ENCODE data around the gene SLC22A23.

DNA sequence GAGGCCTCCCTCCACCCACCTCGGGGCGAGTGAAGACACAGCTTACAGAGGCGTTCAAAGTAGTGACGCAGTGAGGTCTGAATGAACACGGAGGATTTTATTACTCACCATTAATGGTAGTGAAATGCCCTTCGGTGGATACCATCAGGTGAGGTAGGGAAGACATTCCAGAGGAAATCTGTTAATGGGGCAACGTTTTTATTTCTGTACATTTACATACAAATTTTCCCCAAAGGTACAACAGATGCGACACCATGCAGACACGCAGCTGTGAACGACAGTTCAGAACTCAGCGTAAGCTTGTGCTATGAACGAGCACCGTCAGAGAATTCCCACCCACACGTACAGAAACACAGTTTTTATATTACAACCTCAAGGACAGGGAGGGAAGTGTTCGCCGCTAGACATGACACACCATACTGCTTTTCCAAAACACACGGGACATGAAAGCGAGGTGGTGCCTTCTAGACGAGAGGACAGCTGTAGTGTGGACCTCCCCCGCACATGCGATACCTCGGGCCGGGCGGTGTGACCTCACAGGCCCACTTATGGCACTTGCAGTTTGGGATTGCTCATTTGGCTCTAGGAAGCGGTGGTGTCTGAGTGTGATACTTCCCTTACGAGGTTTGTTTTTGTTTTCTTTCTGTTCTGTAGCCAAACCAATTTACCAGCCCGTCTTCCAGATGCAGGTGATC lies 187.4 kb downstream of the SLC22A23 start:
- TF ChIP-seq ARNT (IDR thresholded peaks at IDR 0.05) (no peak), BHLHE40 (IDR thresholded peaks at IDR 0.05; ENCODE audit: borderline replicate concordance) (no peak)

All from HEK293T (cell line).